Limb (tissue), 2 donors: ENCODE data around the gene SCN3A.

Experiments used
- DNase-seq, 2 donors: peaks; one replicate each; pipeline ENCODE4 v3.0.0-alpha.2; 2016; ENCODE audit errors: extremely low spot score in 2 of 2

SCN3A gene

DNA sequence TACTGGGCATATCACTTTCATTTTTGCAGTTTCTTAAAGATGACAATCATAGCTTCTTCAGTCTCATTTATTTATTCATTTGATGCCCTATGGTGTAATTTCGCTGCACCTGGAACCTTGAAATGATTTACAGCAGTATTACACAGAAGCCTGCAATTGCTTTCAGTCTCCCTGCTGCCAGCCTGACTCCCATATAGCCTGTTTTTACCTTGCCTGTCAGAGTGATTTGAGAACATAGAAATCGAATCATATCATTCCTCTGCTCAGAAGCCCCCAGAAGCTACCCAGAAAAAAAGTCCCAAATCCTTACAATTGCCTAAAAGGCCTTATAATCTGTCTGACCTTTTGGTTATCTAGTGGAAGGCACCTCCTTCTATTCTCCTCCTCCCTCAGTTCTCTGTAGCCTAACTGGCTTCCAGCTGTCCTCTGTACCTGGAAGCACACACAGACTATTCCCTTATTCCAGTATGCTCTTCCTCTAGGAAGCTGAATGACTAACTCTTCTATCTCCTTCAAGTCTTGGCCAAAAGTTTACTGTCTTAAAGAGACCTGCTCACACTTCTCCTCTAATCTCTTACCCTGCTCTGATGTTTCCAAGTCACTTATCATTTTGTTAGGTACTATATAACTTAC lies 12.6 kb downstream of the SCN3A start:
- no peak for DNase-seq

DNA sequence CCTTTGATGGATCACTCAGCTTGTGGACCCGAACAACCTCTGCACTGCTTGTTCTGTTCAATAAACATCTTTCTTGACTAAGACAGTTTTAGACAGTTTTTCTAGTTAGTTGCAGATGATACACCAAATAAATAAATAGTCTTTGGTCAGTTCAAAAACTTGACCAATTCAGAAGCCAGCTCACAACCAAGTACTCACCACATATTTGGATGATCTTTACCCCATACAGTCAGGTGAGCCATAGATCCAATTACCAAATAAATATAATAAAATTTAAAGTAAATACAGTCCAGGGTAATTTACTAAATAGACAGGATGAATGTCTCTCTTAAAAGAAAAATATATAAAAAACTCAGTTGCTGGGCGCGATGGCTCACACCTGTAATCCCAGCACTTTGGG lies 18.2 kb downstream of the SCN3A start:
- DNase-seq: no peak

DNA sequence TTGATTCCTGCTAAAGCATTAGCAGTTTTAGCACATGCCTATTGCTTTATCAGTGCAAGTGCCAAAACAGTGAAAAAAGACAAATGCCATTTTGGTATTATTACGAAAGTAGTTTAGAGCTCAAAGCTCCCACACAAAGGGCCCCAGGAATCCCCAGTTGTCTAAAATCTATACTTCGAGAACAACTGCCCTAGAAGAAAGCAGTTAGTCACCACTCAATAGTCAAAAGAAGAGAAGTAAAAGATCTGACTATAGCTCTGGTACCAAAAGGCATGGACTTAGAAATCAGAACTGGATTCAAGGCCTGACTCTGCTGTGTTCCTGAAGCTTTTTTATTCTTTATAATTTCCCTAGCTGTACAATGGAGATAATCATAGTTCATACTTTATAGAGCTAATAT lies 21.8 kb downstream of the SCN3A start:
- DNase-seq: no peak

DNA sequence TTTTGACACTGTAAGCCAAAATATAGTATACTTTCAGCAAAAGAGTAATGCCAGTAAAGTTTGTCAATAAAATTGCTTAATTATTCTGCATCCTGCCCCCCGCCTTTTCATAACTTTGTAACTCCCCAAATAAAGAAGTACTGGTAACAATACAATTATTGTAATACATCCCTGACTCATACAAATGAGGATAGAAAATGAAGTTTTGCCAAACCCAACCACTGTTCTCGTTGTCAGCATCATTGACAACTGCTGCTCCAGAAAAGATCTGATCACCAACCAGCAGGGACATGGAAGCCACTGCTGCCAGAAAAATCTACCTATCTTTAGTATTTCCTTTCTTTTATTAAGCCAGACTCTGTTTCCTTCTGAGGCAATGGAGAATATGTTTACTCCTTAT lies 27.1 kb downstream of the SCN3A start:
- no peak for DNase-seq

DNA sequence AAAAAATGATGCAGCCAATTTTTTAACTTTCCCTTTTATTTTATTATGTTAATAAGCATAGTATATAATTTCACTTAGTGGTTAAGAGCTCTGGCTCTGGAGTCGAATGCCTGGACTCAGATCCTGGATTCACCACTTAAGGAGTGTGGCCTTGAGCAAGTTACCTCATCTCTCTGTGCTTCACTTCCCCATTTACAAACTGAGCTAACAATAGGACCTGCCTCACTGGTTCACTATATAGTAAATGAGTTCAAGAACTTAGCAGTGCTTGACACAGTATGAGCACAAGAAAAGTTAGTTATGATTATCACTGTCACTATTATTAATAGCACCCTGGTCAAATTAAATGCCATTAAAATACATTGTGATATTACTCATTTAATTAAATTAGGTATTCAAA lies 30.6 kb downstream of the SCN3A start:
- no peak for DNase-seq

DNA sequence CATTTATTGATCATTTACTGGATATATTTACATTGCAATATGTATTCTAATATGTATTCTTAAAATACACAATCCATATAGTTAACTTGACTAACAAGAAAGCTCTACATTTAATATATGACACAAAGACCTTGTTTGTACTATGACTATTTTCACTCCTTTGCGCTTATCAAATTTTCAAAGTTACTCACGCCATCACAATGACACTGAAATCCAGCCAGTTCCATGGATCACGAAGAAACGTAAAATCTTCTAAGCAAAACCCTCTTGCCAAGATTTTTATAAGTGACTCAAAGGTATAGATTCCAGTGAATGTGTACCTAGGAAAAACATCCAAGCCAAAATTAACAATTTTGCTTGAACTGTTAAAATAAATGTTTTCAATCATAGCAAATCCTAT lies 39.6 kb downstream of the SCN3A start:
- no peak for DNase-seq

DNA sequence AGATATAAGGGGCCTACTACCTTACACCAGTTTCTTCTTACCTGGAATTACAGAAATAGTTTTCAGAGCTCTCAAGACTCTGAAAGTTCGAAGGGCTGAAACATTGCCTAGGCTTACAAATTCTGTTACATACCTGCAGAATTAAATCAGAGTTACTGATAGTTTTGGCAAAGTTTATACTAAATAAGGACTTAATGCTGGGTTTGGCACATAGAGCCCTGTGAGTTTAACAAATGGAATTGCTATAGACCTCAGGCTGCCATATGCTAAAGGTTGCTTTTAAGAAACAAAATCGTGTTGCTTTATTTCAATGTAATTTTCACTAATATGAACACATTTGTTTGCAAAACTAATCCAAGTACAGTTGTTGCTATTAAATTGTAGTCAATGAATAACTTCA lies 40.1 kb downstream of the SCN3A start:
- DNase-seq: no peak

DNA sequence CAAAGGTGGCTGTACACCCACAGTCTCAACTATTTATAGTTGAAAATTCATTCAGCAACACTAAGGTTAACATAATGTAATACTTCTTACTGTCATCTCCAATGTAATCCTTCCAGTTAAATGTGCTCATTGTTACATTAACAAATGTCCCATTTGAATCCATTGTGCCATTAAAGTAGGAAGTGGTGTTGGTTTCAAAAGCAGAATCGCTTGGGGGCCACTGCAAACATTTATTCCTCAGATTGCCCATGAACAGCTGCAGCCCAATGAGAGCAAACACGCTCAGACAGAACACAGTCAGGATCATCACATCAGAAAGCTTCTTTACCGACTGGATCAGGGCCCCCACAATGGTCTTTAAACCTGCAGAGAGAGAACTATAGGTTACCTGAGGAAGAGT lies 41.4 kb downstream of the SCN3A start:
- DNase-seq: no peak

DNA sequence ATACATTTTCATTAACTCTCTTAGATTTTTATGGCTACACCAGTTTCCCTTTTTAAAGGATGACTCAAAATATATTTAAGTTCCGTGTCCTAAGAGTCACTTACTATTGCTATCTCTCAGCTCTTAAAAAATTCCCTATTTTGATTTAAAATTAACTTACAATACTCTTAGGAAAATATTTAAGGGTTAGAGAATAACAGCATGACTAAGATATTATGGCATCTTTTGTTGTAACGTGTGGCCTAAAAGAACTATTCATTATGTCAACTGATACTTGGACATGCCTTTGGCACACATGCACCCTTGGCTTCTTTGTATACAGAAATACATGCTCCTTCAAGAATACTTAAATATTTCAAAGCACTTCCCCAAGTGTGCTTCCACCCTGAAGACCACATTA lies 42.3 kb downstream of the SCN3A start:
- DNase-seq: no peak

DNA sequence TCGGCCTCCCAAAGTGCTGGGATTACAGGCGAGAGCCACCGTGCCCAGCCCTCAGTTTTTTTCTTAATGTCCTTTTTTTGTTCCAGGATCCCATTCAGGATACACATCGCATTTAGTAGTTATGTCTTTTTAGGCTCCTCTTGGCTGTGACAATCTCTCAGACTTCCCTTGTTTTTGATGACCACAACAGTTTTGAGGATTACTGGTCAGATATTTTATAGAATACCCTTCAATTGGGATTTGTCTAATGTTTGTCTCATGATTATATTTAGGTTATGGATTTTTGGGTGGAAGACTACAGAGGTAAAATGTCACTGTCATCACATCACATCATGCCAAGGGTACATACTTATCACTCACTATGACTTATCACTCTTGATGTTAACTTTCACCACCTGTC lies 46.7 kb downstream of the SCN3A start:
- no peak for DNase-seq

DNA sequence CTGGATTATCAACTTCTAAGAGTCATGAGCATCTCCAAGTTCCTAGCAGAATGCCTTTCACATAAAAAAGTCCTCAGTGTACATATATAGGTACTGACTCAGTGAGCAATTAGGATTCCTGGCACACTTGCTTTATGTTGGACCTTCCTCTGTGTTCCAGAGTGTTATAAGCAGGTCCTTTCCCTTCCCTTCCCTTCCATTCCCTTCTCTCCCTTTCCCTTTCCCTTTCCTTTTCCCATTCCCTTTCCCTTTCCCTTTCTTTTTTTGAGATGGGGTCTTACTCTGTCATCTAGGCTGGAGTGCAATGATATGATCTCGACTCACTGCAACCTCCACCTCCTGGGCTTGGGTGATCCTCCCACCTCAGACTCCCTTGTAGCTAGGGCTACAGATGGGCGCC lies 48.7 kb downstream of the SCN3A start:
- no peak for DNase-seq

DNA sequence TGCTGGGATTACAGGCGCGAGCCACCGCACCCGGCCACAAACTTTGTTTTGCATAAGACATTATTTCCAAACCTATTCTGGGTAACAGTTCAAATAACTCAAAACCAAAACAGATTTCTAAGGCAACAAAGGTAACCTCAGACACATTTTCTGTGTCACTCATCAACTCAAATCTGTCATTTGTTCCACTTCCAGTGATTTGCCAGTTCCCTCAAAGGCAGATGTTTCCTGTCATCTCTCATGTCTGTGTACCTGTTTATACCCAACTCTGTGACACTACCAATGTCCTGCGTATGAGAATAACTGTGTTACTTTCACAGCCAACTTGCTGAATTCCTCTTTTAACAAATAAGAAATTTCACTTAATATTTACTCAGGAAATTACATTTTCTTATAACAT lies 54.4 kb downstream of the SCN3A start:
- DNase-seq: no peak

DNA sequence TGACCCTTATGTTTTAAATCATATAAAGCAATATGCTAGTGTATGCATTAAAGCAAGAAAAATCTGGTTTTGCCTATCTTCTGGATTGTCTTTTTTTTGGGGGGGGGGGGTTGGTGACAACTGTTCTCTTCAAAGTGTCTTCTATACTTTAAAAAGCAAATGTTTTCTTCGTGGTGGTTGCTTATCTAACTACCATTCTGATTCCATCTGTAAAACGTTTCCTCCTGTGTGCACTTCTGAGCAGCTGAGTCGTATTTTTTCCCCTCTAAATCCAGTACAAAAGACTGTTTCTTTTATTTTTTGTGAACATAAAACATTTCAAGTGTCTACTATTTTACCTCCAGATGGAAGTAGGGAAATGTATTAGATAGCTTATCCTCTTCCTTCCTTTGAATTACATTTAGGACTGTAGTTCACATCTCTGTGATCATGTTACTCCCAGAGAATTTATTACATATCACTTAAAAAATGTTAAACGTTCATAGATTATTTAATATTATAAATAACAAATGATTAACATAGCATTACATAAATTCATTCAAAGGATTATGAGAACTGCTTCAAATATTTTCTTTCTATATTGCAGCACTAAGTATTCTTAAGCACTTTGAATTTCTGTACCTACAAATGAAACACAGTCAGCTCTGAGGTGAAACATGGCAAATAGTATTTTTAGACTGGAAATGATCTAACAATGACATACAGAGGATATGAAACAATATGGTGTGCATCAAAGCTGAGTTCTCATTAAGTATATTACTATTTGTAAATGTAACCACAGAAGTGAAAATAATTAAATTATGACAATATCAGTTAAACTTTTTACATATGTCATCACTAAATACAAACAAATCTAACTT lies 56.4 kb downstream of the SCN3A start:
- no peak for DNase-seq

DNA sequence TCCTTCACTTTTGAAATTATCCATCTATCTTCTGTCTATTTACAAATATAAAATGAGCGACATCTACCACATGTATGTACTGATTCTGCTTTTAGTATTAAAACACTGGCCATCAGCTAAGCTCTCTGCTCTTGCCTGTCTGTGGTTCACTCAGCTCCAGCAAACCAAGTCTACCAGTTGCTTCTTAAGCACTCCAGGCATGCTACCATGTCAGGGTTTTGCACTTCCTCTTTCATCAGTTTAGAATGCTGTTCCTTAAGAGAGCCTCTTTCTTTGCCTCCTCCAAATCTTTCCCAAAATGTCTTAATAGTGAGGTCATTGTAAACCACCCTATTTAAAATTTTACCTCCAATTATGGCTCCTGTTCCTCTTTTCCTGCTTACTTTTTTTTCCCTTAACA lies 59.5 kb downstream of the SCN3A start:
- no peak for DNase-seq

DNA sequence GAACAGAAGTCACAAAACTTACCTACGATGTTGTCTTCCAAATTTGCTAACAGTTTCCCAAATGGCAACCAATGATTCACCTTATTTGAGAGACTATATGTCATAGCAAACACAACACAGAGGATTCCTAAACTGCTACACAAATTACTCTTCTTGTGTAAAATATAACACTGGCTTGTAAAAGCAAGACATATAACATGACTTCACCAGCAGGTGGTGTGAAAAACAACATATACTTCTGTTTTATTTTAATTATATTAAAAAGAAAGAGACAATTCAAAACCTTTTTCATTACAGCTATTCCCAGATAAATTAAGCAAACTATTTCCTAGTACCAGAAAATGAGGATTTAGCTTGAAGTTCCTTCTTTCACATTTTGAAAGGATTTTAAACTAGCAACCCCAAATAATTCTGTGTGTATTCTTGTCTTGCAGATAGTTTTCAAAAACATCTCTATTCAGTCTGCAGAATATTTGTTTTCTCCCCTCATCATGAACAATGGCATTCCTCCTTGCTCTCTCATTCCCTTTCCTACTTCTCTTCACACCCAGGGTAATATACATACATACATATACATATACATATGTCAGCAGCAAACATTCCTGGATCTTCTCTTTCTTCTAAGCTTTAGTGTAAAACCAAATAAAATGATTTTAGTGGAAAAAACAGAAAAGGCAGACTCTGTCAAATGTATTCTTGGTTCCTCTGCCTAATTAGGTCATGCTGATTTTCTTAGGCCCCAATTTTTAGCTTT lies 62.1 kb downstream of the SCN3A start:
- no peak for DNase-seq

DNA sequence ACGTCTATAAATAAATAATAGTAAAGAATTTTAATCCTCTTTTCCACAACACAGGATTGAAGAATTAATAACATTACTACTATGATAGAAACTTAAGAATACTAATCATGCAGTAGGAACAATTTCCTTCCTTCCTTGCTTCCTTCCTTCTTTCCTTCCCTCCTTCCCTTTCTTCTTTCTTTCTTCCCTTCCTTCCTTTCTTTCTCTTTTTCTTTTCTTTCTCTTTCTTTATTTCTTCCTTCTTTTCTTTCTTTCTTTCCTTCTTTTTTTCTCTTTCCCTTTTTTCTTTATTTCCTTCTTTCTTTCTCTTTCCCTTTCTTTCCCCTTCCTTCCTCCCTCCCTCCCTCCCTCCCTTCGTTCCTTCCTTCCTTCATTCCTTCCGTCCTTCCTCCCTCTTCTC lies 77.6 kb downstream of the SCN3A start:
- DNase-seq: no peak

DNA sequence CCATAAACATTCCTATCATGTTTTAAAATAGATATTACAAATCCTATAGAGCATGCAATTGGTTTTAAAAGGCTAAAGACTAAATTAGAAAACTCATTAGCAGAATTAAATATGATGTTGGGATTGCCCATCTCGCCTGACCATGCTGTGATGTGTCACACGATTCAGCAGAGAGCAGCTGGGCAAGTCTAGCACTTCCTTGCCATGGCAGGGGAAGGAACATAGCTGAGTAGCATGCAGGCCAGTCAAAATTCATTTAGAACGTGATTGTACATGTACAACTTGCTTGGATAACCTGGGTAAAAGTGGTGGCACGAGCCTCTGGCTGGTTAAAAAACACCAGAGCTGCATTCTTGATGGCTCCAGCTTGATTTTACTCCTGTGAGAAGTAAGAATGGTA lies 81.3 kb downstream of the SCN3A start:
- no peak for DNase-seq

DNA sequence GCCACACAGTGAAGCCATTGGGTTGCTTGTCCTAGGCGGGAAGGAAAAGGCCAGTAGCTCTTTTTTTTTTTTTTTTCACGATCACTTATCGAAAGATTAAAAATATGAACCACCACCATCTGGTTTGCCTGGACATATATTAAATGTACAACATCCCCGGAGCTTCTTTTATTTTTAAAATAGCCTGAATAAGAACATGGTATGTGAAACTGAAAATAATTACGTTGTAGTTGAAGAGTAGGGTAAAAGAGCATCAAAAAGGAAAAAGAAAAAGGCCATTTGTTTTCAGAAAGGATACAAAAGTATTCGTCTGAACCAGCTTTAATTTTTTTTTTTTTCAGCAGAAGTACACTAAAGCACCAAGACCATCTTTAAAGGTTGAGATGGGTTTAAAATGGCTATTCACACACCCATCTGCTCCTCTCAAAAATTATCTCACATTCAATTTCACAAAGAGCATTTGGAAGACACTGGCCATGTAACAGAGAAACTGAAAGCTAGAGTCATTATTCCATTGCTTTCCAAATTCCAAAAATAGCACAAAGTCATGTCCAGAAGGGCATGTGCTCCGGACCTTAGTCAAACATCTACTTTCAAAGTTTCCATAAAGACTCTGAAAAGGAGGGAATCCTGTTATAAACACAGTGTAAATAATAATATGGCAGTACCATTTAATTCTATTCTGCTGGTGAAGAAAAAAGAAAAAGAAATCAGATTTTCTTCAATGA lies 82.9 kb downstream of the SCN3A start:
- no peak for DNase-seq

DNA sequence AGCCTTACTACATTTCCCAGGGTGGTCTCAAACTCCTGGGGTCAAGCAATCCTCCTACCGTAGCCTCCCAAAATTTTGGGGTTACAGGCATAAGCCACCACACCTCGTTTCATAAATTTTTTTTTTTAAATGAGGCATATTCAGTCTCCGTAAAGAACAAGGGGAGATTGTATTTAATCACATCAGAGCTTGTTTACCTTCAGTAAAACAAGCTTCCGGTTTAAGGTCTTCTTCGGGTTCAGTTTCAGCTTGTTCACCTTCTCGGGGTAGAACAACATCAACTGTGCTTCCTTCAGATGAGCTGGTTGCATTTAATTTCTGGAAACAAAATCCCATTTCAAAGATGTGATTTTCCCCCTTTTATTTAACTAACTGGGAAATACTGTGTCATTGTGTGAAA lies 88.6 kb downstream of the SCN3A start:
- DNase-seq: no peak

DNA sequence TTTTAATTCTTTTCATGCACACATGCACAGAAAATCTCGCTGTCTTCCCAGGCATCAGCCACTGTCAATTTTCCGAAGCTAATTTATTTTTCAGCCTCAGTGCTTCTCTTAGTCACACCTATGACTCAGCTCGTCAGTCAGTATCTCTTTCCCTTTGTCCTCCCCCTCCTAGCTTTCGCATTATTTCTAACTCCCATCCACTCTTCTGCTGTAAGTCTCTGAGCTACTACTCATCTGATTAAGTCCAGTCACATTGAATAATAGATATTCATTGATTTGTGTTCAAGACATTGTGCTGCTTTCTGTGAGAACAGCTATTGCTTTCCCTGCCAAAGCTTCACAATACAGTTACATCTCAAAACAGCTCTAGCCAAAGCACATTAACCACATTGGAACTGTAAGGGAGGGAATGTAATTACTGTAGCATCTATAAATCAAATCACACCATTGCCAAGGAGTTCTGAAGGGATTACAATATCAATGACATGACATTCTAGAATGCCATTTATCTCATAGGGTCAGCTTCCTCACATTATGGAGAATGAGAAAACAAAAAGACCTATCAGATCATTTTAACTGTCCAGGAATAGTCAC lies 89.4 kb downstream of the SCN3A start:
- no peak for DNase-seq

DNA sequence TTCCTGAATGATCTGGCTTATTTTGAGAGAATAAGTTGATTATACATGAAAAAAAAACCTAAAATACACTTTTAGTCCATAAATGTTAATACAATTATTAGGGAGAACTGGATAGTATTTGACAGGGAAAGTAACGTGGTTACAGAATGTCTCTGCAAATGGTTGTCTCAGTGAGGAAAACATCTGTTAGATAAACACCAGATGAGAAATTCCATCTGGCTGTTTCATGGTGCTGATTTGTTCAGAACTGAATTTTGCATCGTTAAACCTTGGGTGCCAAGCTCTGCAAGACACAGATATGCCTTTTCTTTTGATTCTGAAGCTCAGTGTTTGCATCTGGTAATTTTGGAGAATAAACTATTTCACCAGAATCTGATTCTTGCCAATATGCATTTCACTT lies 90.4 kb downstream of the SCN3A start:
- no peak for DNase-seq

DNA sequence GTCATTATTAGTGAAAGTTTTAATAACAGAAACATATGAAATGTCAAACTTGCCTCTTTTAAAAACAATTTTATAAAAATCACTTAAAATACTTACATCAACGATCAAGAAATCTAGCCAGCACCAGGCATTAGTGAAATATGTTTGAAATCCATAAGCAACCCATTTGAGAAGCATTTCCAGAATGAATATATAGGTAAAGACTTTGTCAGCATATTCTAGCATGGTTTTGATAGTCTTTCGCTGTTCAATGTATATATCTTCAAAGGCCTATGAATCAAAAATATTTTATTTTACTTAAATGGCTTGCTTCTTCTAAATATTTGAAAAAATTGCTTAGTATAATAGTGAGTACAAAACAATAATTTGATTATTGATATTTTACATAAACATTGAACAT lies 91.1 kb downstream of the SCN3A start:
- DNase-seq: no peak
